ENCODE measurements around the gene ZBTB47. TPM values are rescaled to one million over a fixed set of nuclear protein-coding genes. Genes with fewer than 3 reads are reported as not detected.

The ZBTB47 gene
- total and polyA plus RNA-seq, 2 experiments from 2014 or later: 0.48 to 2.8 TPM

DNA sequence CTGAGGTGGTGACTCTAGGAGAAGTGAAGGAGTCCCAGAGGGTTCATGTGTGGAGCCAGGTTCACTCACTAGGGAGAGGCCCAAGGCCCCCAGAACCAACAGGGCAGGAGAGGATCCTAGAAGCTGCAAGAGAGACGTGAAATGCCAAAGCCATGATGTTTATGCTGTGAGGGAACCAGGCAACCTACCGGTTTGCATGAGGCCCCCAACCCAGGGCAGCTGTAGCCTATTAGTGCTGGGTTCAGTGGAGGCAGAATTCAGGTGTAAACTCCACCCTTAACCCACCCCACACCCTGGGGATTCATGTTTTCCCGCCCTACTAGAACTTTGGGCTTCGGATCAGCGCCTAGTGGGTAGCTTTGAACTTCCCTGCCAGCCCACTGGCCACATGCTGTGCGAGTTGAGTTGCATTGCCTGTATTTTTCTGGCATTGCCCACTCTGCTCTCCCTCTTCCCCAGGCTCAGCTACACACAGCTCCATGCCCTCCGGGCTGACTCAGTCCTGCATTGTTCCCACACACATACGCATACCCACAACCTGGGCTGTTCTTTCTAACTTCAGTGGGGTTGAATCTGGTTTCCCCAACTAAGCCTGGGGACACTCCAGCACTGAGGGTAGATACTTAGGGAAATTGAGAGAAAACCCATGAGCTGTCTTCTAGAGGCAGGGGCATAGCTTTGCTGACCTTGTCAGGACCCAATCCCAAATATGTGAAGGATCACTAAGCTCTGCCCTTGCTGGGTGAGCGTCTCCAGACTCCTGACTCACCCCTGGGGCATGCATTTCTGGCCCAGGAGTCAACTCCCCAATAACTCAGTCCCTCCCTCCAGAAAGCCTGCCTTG is 2.0 kb upstream of the ZBTB47 start:
- Histone ChIP-seq H3F3A (replicated peaks; ENCODE audit: low read depth) (no peaks in the 10 kb centered on the region), H3K9me2 (ENCODE audit: insufficient read depth) (no peaks in the 10 kb centered on the region), H3K4me3 (no peak overlapping the region), H4K20me1 (replicated peaks; ENCODE audit: insufficient read depth) (no peaks in the 10 kb centered on the region; the same call in 1 of the 2 replicates), H2AFZ (no peak overlapping the region), H3K4me2 (0 out of 2 replicates have a peak overlapping the region, but pooled peaks have one; percentile 90), H3K27ac (ENCODE audit: low read depth) (0 out of 2 replicates have a peak overlapping the region, but pooled peaks have one; percentile 39), H3K27me3 (ENCODE audit: insufficient read depth) (no peaks in the 10 kb centered on the region), H3K4me1 (ENCODE audit: insufficient read depth) (peaks cover 31% of the 10 kb centered on the region), H3K36me3 (ENCODE audit: insufficient read depth) (no peaks in the 10 kb centered on the region), H3K79me2 (replicated peaks; ENCODE audit: insufficient read depth) (no peaks in the 10 kb centered on the region)
- no peak for TF ChIP-seq EZH2 (IDR thresholded peaks at IDR 0.05; ENCODE audit: low read depth, unreplicated experiment)
- ATAC-seq: no peak
- DNase-seq (ENCODE audit: low spot score): no peak
- Mint-ChIP-seq H3K36me3 (ENCODE audit: low read depth) (peaks cover 26% of the 10 kb centered on the region), H3K4me1 (peaks cover 57% of the 10 kb centered on the region), H3K9me3 (no peaks in the 10 kb centered on the region; the same call in 2 of the 3 replicates), H3K27ac (peak overlapping the region; percentile 36; the same call in 1 of the 2 replicates), H3K4me3 (peak overlapping the region; percentile 7; the same call in 1 of the 3 replicates), H3K27me3 (ENCODE audit: insufficient read depth, low read depth, poor library complexity) (peaks cover 14% of the 10 kb centered on the region)

DNA sequence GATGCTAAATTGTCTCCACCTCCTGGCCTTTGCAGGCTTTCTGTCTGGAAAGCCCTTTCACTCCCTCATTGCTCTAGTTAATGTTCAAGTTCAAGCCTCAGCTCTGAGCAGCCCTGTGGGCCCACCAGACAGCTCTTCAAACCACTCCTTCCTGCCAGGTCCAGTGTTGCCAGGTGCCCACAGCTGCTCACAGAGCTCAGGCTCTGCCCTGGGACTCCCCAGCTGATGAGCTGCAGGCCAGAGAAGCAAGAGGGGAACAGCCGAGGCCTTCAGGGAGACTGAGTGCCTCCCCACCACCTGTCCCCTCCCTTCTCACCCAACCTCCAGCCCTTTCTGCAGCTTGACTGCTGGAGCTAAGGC is 1.3 kb upstream of the ZBTB47 start:
- ATAC-seq: no peak
- Histone ChIP-seq H3K27ac (ENCODE audit: low read depth) (0 out of 2 replicates have a peak overlapping the region, but pooled peaks have one; percentile 39), H2AFZ (no peak overlapping the region)
- TF ChIP-seq JUNB (IDR thresholded peaks at IDR 0.05; ENCODE audit: unreplicated experiment) (no peak), EZH2phosphoT487 (IDR thresholded peaks at IDR 0.05; ENCODE audit: unreplicated experiment) (no peak), EZH2 (IDR thresholded peaks at IDR 0.05; ENCODE audit: low read depth, unreplicated experiment) (no peak), POLR2AphosphoS5 (IDR thresholded peaks at IDR 0.05; ENCODE audit: low read depth) (no peak), STAT1 (IDR thresholded peaks at IDR 0.05; ENCODE audit: unreplicated experiment) (no peak), CREB1 (CRISPR knock-in tag; IDR thresholded peaks at IDR 0.05; ENCODE audit: low read depth) (no peak)
- TF ChIP-seq, protein P1, sequence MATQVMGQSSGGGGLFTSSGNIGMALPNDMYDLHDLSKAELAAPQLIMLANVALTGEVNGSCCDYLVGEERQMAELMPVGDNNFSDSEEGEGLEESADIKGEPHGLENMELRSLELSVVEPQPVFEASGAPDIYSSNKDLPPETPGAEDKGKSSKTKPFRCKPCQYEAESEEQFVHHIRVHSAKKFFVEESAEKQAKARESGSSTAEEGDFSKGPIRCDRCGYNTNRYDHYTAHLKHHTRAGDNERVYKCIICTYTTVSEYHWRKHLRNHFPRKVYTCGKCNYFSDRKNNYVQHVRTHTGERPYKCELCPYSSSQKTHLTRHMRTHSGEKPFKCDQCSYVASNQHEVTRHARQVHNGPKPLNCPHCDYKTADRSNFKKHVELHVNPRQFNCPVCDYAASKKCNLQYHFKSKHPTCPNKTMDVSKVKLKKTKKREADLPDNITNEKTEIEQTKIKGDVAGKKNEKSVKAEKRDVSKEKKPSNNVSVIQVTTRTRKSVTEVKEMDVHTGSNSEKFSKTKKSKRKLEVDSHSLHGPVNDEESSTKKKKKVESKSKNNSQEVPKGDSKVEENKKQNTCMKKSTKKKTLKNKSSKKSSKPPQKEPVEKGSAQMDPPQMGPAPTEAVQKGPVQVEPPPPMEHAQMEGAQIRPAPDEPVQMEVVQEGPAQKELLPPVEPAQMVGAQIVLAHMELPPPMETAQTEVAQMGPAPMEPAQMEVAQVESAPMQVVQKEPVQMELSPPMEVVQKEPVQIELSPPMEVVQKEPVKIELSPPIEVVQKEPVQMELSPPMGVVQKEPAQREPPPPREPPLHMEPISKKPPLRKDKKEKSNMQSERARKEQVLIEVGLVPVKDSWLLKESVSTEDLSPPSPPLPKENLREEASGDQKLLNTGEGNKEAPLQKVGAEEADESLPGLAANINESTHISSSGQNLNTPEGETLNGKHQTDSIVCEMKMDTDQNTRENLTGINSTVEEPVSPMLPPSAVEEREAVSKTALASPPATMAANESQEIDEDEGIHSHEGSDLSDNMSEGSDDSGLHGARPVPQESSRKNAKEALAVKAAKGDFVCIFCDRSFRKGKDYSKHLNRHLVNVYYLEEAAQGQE (IDR thresholded peaks at IDR 0.05; ENCODE audit: unreplicated experiment): no peak
- TF ChIP-seq, protein P2, sequence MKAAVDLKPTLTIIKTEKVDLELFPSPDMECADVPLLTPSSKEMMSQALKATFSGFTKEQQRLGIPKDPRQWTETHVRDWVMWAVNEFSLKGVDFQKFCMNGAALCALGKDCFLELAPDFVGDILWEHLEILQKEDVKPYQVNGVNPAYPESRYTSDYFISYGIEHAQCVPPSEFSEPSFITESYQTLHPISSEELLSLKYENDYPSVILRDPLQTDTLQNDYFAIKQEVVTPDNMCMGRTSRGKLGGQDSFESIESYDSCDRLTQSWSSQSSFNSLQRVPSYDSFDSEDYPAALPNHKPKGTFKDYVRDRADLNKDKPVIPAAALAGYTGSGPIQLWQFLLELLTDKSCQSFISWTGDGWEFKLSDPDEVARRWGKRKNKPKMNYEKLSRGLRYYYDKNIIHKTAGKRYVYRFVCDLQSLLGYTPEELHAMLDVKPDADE (IDR thresholded peaks at IDR 0.05): no peak
- TF ChIP-seq, protein P3, sequence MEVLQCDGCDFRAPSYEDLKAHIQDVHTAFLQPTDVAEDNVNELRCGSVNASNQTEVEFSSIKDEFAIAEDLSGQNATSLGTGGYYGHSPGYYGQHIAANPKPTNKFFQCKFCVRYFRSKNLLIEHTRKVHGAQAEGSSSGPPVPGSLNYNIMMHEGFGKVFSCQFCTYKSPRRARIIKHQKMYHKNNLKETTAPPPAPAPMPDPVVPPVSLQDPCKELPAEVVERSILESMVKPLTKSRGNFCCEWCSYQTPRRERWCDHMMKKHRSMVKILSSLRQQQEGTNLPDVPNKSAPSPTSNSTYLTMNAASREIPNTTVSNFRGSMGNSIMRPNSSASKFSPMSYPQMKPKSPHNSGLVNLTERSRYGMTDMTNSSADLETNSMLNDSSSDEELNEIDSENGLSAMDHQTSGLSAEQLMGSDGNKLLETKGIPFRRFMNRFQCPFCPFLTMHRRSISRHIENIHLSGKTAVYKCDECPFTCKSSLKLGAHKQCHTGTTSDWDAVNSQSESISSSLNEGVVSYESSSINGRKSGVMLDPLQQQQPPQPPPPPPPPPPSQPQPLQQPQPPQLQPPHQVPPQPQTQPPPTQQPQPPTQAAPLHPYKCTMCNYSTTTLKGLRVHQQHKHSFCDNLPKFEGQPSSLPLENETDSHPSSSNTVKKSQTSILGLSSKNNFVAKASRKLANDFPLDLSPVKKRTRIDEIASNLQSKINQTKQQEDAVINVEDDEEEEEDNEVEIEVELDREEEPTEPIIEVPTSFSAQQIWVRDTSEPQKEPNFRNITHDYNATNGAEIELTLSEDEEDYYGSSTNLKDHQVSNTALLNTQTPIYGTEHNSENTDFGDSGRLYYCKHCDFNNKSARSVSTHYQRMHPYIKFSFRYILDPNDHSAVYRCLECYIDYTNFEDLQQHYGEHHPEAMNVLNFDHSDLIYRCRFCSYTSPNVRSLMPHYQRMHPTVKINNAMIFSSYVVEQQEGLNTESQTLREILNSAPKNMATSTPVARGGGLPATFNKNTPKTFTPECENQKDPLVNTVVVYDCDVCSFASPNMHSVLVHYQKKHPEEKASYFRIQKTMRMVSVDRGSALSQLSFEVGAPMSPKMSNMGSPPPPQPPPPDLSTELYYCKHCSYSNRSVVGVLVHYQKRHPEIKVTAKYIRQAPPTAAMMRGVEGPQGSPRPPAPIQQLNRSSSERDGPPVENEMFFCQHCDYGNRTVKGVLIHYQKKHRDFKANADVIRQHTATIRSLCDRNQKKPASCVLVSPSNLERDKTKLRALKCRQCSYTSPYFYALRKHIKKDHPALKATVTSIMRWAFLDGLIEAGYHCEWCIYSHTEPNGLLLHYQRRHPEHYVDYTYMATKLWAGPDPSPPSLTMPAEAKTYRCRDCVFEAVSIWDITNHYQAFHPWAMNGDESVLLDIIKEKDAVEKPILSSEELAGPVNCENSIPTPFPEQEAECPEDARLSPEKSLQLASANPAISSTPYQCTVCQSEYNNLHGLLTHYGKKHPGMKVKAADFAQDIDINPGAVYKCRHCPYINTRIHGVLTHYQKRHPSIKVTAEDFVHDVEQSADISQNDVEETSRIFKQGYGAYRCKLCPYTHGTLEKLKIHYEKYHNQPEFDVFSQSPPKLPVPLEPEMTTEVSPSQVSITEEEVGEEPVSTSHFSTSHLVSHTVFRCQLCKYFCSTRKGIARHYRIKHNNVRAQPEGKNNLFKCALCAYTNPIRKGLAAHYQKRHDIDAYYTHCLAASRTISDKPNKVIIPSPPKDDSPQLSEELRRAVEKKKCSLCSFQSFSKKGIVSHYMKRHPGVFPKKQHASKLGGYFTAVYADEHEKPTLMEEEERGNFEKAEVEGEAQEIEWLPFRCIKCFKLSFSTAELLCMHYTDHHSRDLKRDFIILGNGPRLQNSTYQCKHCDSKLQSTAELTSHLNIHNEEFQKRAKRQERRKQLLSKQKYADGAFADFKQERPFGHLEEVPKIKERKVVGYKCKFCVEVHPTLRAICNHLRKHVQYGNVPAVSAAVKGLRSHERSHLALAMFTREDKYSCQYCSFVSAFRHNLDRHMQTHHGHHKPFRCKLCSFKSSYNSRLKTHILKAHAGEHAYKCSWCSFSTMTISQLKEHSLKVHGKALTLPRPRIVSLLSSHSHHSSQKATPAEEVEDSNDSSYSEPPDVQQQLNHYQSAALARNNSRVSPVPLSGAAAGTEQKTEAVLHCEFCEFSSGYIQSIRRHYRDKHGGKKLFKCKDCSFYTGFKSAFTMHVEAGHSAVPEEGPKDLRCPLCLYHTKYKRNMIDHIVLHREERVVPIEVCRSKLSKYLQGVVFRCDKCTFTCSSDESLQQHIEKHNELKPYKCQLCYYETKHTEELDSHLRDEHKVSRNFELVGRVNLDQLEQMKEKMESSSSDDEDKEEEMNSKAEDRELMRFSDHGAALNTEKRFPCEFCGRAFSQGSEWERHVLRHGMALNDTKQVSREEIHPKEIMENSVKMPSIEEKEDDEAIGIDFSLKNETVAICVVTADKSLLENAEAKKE (CRISPR knock-in tag; IDR thresholded peaks at IDR 0.05): no peak

More for the DNA sequence above, 1.3 kb upstream of the ZBTB47 start:
- Histone ChIP-seq H3K27me3 (ENCODE audit: insufficient read depth) (no peaks in the 10 kb centered on the region), H4K20me1 (replicated peaks; ENCODE audit: insufficient read depth) (no peaks in the 10 kb centered on the region; the same call in 1 of the 2 replicates), H3K9me2 (ENCODE audit: insufficient read depth) (no peaks in the 10 kb centered on the region), H3K4me3 (peak overlapping the region; percentile 76; the same call in 1 of the 2 replicates), H3K4me1 (ENCODE audit: insufficient read depth) (peaks cover 26% of the 10 kb centered on the region), H3K4me2 (peak overlapping the region; percentile 90; the same call in 1 of the 2 replicates), H3F3A (replicated peaks; ENCODE audit: low read depth) (no peaks in the 10 kb centered on the region), H3K79me2 (replicated peaks; ENCODE audit: insufficient read depth) (no peaks in the 10 kb centered on the region), H3K36me3 (ENCODE audit: insufficient read depth) (no peaks in the 10 kb centered on the region)
- DNase-seq (ENCODE audit: low spot score): no peak
- H3K27ac Mint-ChIP-seq: peak overlapping the region; percentile 36
- H3K27me3 Mint-ChIP-seq (ENCODE audit: insufficient read depth, low read depth, poor library complexity): peaks cover 13% of the 10 kb centered on the region
- peaks cover 19% of the 10 kb centered on the region for H3K36me3 Mint-ChIP-seq (ENCODE audit: low read depth)
- peaks cover 52% of the 10 kb centered on the region for H3K4me1 Mint-ChIP-seq
- H3K4me3 Mint-ChIP-seq: peak overlapping the region; percentile 7; the same call in 1 of the 3 replicates
- H3K9me3 Mint-ChIP-seq: no peaks in the 10 kb centered on the region; the same call in 2 of the 3 replicates
